ENCODE data around the gene APOL5.

- TF ChIP-seq CTCF (IDR thresholded peaks at IDR 0.05; ENCODE audit: insufficient read depth, low read depth, low read length) (no peak), EZH2 (IDR thresholded peaks at IDR 0.05; ENCODE audit: insufficient read depth, low read length) (no peak)
These were observed 27.7 kb upstream of the APOL5 start for GRCh38 chr22:35690001-35690400.

Data from astrocyte (in vitro differentiated cells and primary cell).